Neural cell (in vitro differentiated cells): ENCODE measurements around the gene ITGB1BP1. TPM values are rescaled to one million over a fixed set of nuclear protein-coding genes. Genes with fewer than 3 reads are reported as not detected.

ENCODE experiments used
- H2AFZ ChIP-seq: fragments of 200-600, 300-800 bp; sonication (generic), shearing (Covaris generic); 2 replicates; pipeline ENCODE4 v1.6.0; 2014; ENCODE audit warnings: low read depth, mild to moderate bottlenecking, antibody characterized with exemption, low read length, moderate library complexity
- H3F3A ChIP-seq: fragments of 200-600 bp; shearing (Covaris generic); 2 replicates; pipeline ENCODE4 v1.6.1; 2016; ENCODE audit warnings: mild to moderate bottlenecking, moderate library complexity, mixed read lengths, antibody characterized with exemption, low read length; ENCODE audit not compliant: insufficient read depth, poor library complexity, severe bottlenecking
- H3K27ac ChIP-seq: fragments of 200-600, 300-800 bp; sonication (generic), shearing (Covaris generic); 2 replicates; pipeline ENCODE4 v1.5.1; 2014; ENCODE audit warnings: mild to moderate bottlenecking, low read length, moderate library complexity
- H3K27me3 ChIP-seq: fragments of 300-800, 200-600 bp; sonication (generic), shearing (Covaris generic); 2 replicates; pipeline ENCODE4 v1.6.0; 2014; ENCODE audit warnings: mild to moderate bottlenecking, low read depth, low read length, moderate library complexity; ENCODE audit not compliant: insufficient read depth
- H3K36me3 ChIP-seq: fragments of 300-800, 200-600 bp; sonication (generic), shearing (Covaris generic); 2 replicates; pipeline ENCODE4 v1.5.1; 2014; ENCODE audit warnings: mild to moderate bottlenecking, antibody characterized with exemption, low read length, moderate library complexity; ENCODE audit not compliant: insufficient read depth
- H3K4me2 ChIP-seq: fragments of 300-800, 200-600 bp; sonication (generic), shearing (Covaris generic); 2 replicates; pipeline ENCODE4 v1.6.0; 2014; ENCODE audit warnings: mild to moderate bottlenecking, low read length
- H3K4me3 ChIP-seq: fragments of 300-800, 200-600 bp; sonication (generic), shearing (Covaris generic); 2 replicates; pipeline ENCODE4 v1.5.1; 2014; ENCODE audit warnings: mild to moderate bottlenecking, low read length, moderate library complexity
- H3K79me2 ChIP-seq: fragments of 200-600 bp; shearing (Covaris generic); replicated peaks from 2 replicates; pipeline ENCODE4 v1.6.0; 2014; ENCODE audit warnings: mild to moderate bottlenecking, low read length, moderate library complexity; ENCODE audit not compliant: insufficient read depth
- H3K9ac ChIP-seq: fragments of 300-800, 200-600 bp; sonication (generic), shearing (Covaris generic); 2 replicates; pipeline ENCODE4 v1.6.1; 2016; ENCODE audit warnings: mild to moderate bottlenecking, low read length, mixed read lengths
- H3K9me2 ChIP-seq: fragments of 200-600 bp; shearing (Covaris generic); 2 replicates; pipeline ENCODE4 v1.6.1; 2016; ENCODE audit warnings: mild to moderate bottlenecking, low read length, mixed read lengths; ENCODE audit not compliant: insufficient read depth
- H3K9me3 ChIP-seq: fragments of 200-600, 300-800 bp; sonication (generic), shearing (Covaris generic); 2 replicates; pipeline ENCODE4 v1.6.1; 2016; ENCODE audit warnings: mild to moderate bottlenecking, mixed run types, low read length, moderate library complexity, mixed read lengths
- H4K20me1 ChIP-seq: fragments of 200-600 bp; shearing (Covaris generic); 2 replicates; pipeline ENCODE4 v1.6.1; 2016; ENCODE audit warnings: mild to moderate bottlenecking, mixed run types; ENCODE audit not compliant: insufficient read depth
- EP300 ChIP-seq: fragments of 450-650 bp; conservative IDR thresholded peaks from 2 replicates; pipeline ENCODE4 v1.6.1; 2014; ENCODE audit warnings: antibody characterized with exemption, mild to moderate bottlenecking, moderate library complexity; ENCODE audit not compliant: poor library complexity, severe bottlenecking
- EZH2 ChIP-seq: fragments of 200-600, 300-800 bp; shearing (Covaris generic), sonication (generic); IDR thresholded peaks from 2 replicates; pipeline ENCODE4 v1.6.1; 2014; ENCODE audit warnings: antibody characterized with exemption, low read length, borderline replicate concordance, mild to moderate bottlenecking; ENCODE audit not compliant: insufficient read depth, poor library complexity, severe bottlenecking
- MXI1 ChIP-seq: fragments of 450-650 bp; conservative IDR thresholded peaks from 2 replicates; pipeline ENCODE4 v1.6.1; 2014; ENCODE audit warnings: antibody characterized with exemption, mild to moderate bottlenecking; ENCODE audit not compliant: poor library complexity, severe bottlenecking
- POLR2AphosphoS5 ChIP-seq: IDR thresholded peaks from 2 replicates; pipeline ENCODE4 v1.6.1; 2012
- RAD21 ChIP-seq: fragments of 450-650 bp; conservative IDR thresholded peaks from 2 replicates; pipeline ENCODE4 v1.6.1; 2014; ENCODE audit warnings: antibody characterized with exemption, mild to moderate bottlenecking, moderate library complexity
- SMC3 ChIP-seq: fragments of 450-650 bp; conservative IDR thresholded peaks from 2 replicates; pipeline ENCODE4 v1.6.1; 2014; ENCODE audit warnings: antibody characterized with exemption, mild to moderate bottlenecking, moderate library complexity; ENCODE audit not compliant: poor library complexity
- TAF1 ChIP-seq: IDR thresholded peaks from 2 replicates; pipeline ENCODE4 v1.6.1; 2012; ENCODE audit warnings: low read depth
- polyA plus RNA-seq: library from polyadenylated mRNA; depleted of rRNA; stranded (reverse); fragments of >200 nt; gene quantifications from 2 replicates; pipeline ENCODE4 v1.2.3, GENCODE V29; 2014
- TF ChIP-seq, protein P1 (sequence below): IDR thresholded peaks from 2 replicates; pipeline ENCODE4 v1.6.1; 2012; ENCODE audit warnings: borderline replicate concordance
- TF ChIP-seq, protein P2 (sequence below): fragments of 450-650 bp; IDR thresholded peaks from 2 replicates; pipeline ENCODE4 v1.5.1; 2014; ENCODE audit warnings: antibody characterized with exemption, mild to moderate bottlenecking, moderate library complexity; ENCODE audit not compliant: poor library complexity, severe bottlenecking

ITGB1BP1 gene
- polyA plus RNA-seq, 1 donor from 2014 or later = 98.0 TPM

DNA sequence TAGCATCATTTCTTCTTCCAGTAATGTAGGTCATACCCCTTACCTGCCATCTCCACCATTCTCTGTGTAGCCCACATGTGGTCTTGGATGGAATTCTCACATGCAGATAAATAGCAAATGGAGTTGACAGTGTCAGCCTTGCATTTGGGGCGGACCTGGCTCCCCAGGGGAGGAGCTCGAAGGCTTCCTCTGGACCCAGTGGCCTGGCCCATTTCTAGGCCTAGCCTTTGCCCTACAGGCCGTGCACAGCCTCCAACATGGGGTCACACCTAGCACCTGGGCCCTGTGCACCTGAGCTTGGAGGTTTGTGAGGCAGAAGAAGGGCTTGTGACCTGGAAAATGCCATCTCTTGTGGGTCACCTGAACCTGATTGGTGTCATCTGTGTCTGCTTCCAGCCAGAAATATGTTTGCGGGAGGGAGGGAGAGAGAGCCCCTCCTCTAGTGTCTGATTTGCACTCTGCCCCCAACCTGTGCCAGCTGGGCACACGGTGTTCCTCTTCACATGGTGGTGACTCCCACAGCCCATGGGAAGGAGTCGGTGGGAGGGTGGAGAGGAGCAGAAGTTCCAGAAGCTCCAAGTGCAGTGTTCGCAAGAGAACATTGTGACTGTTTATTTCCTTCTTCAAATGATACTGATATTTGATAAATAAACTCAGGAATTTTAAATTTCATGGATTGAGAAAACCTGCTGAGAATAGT is 33.0 kb downstream of the ITGB1BP1 start:
- TF ChIP-seq, protein P1, sequence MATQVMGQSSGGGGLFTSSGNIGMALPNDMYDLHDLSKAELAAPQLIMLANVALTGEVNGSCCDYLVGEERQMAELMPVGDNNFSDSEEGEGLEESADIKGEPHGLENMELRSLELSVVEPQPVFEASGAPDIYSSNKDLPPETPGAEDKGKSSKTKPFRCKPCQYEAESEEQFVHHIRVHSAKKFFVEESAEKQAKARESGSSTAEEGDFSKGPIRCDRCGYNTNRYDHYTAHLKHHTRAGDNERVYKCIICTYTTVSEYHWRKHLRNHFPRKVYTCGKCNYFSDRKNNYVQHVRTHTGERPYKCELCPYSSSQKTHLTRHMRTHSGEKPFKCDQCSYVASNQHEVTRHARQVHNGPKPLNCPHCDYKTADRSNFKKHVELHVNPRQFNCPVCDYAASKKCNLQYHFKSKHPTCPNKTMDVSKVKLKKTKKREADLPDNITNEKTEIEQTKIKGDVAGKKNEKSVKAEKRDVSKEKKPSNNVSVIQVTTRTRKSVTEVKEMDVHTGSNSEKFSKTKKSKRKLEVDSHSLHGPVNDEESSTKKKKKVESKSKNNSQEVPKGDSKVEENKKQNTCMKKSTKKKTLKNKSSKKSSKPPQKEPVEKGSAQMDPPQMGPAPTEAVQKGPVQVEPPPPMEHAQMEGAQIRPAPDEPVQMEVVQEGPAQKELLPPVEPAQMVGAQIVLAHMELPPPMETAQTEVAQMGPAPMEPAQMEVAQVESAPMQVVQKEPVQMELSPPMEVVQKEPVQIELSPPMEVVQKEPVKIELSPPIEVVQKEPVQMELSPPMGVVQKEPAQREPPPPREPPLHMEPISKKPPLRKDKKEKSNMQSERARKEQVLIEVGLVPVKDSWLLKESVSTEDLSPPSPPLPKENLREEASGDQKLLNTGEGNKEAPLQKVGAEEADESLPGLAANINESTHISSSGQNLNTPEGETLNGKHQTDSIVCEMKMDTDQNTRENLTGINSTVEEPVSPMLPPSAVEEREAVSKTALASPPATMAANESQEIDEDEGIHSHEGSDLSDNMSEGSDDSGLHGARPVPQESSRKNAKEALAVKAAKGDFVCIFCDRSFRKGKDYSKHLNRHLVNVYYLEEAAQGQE = no peak
- no peak for TF ChIP-seq EP300
- TF ChIP-seq, protein P2, sequence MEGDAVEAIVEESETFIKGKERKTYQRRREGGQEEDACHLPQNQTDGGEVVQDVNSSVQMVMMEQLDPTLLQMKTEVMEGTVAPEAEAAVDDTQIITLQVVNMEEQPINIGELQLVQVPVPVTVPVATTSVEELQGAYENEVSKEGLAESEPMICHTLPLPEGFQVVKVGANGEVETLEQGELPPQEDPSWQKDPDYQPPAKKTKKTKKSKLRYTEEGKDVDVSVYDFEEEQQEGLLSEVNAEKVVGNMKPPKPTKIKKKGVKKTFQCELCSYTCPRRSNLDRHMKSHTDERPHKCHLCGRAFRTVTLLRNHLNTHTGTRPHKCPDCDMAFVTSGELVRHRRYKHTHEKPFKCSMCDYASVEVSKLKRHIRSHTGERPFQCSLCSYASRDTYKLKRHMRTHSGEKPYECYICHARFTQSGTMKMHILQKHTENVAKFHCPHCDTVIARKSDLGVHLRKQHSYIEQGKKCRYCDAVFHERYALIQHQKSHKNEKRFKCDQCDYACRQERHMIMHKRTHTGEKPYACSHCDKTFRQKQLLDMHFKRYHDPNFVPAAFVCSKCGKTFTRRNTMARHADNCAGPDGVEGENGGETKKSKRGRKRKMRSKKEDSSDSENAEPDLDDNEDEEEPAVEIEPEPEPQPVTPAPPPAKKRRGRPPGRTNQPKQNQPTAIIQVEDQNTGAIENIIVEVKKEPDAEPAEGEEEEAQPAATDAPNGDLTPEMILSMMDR = no peak
- no peak for TF ChIP-seq EZH2
- TF ChIP-seq POLR2AphosphoS5 = no peak
- TF ChIP-seq RAD21 = no peak
- no peak for TF ChIP-seq TAF1
- no peak for TF ChIP-seq MXI1
- no peak for TF ChIP-seq SMC3
- Histone ChIP-seq H3K79me2 (no peaks in the 10 kb centered on the region), H3K4me2 (no peak overlapping the region), H3K4me3 (no peak overlapping the region), H3K9me2 (no peaks in the 10 kb centered on the region), H3K36me3 (no peaks in the 10 kb centered on the region), H2AFZ (no peak overlapping the region), H3F3A (no peaks in the 10 kb centered on the region), H4K20me1 (no peaks in the 10 kb centered on the region), H3K9me3 (no peaks in the 10 kb centered on the region), H3K9ac (no peak overlapping the region), H3K27ac (no peak overlapping the region), H3K27me3 (no peaks in the 10 kb centered on the region)

DNA sequence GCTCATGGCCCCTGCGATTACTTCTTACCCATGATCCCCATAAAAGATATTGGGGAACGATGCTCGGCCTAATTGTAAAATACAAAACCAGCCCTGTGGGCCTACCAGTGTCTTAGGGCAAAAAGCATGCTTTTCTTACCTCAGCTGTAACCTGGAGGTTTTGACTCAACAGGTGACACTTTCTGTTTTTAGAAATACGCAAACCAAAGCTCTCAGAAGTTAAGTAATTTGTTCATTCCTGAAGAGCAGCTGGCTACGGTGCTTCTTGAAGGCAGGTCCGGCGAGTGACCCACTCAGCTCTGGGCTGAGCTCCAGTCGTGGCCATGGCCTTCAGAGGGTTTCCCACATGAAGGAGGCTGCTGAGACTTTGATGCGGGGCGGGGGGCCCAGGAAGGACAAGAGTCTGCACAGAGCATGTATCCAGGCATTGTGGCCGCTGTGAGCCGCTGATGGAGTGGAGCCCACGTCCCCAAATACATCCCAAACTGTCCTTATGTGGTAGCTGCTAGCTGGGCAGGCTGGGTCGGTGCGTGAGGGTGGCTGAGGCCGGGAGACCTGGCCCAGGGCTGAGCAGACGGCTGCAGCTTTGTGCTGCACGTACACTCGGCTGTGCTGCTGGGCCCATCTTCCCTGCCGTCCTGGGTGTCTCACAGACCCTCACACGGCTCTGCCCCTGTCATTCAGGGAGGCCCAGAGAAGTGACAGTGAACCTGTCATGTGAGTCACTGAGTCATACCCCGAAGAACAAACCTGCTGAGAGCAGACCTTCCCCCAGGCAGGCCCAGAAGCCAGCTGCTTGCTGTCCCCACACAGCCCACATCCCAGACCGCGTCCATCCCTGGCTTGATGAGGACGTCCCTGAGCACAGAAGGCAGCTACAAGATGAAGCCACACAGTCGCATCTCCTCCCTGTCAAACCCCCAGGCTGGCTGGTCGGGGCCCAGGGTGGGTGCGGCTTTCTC is 34.1 kb downstream of the ITGB1BP1 start:
- Histone ChIP-seq H3K4me2 (no peak overlapping the region), H3K36me3 (no peaks in the 10 kb centered on the region), H3K9ac (no peak overlapping the region), H3K79me2 (no peaks in the 10 kb centered on the region), H3F3A (no peaks in the 10 kb centered on the region), H4K20me1 (no peaks in the 10 kb centered on the region), H3K4me3 (no peak overlapping the region), H3K27ac (no peak overlapping the region), H3K27me3 (no peaks in the 10 kb centered on the region), H3K9me3 (no peaks in the 10 kb centered on the region), H3K9me2 (no peaks in the 10 kb centered on the region), H2AFZ (no peak overlapping the region)
- no peak for TF ChIP-seq RAD21
- TF ChIP-seq SMC3 = no peak
- TF ChIP-seq TAF1 = no peak
- TF ChIP-seq, protein P1 = no peak
- TF ChIP-seq, protein P2 = no peak
- TF ChIP-seq EZH2 = no peak
